ENCODE measurements around the gene ZNF75A.
"Not testable (repeated sequence)": the region's sequence is repeated elsewhere in the genome, so short reads cannot be mapped to it uniquely, and the experiment has no call there.

ZNF75A gene

GRCh38 chr16:3305109-3306068, at the start of gene ZNF75A, which contains the start of gene TIGD7:
Gene ZNF75A (plus strand): TSS chr16:3305497. CDS start chr16:3308429, 2,932 bp downstream.
Gene TIGD7 (minus strand): TSS chr16:3305430. CDS start chr16:3300614, 4,816 bp downstream.
- in situ Hi-C loops (cut with HindIII; ENCODE audit: low sequenced_read_pairs), result no loop called here

GRCh38 chr16:3256146-3256865, 49.0 kb upstream of the ZNF75A start, which contains the start of gene MEFV:
Gene MEFV (minus strand): TSS chr16:3256633. CDS start chr16:3256587, 46 bp downstream.
- in situ Hi-C loops (cut with HindIII; ENCODE audit: low sequenced_read_pairs), result no loop called here

- in situ Hi-C loops (cut with HindIII; ENCODE audit: low sequenced_read_pairs), result no loop called here
These were observed 48.3 kb upstream of the ZNF75A start for GRCh38 chr16:3256866-3257465.

GRCh38 chr16:3259836-3260235, 45.5 kb upstream of the ZNF75A start:
- in situ Hi-C loops (cut with HindIII; ENCODE audit: low sequenced_read_pairs), result no loop called here

GRCh38 chr16:3262517-3262916, 42.8 kb upstream of the ZNF75A start:
- in situ Hi-C loops (cut with HindIII; ENCODE audit: low sequenced_read_pairs), result no loop called here

GRCh38 chr16:3264137-3265036, 40.9 kb upstream of the ZNF75A start:
- in situ Hi-C loops (cut with HindIII; ENCODE audit: low sequenced_read_pairs), result no loop called here

GRCh38 chr16:3266873-3267537, 38.3 kb upstream of the ZNF75A start:
- in situ Hi-C loops (cut with HindIII; ENCODE audit: low sequenced_read_pairs), result no loop called here

- in situ Hi-C loops (cut with HindIII; ENCODE audit: low sequenced_read_pairs), result no loop called here
These were observed 37.0 kb upstream of the ZNF75A start for GRCh38 chr16:3268294-3268693.

- in situ Hi-C loops (cut with HindIII; ENCODE audit: low sequenced_read_pairs), result not testable (repeated sequence)
These were observed 34.6 kb upstream of the ZNF75A start for GRCh38 chr16:3270718-3271117.

- in situ Hi-C loops (cut with HindIII; ENCODE audit: low sequenced_read_pairs), result not testable (repeated sequence)
These were observed 34.0 kb upstream of the ZNF75A start for GRCh38 chr16:3271281-3271680.

GRCh38 chr16:3274490-3274889, 30.8 kb upstream of the ZNF75A start:
- in situ Hi-C loops (cut with HindIII; ENCODE audit: low sequenced_read_pairs), result no loop called here

- in situ Hi-C loops (cut with HindIII; ENCODE audit: low sequenced_read_pairs), result no loop called here
These were observed 30.4 kb upstream of the ZNF75A start for GRCh38 chr16:3274947-3275346.

GRCh38 chr16:3276679-3277078, 28.6 kb upstream of the ZNF75A start:
- in situ Hi-C loops (cut with HindIII; ENCODE audit: low sequenced_read_pairs), result no loop called here

- in situ Hi-C loops (cut with HindIII; ENCODE audit: low sequenced_read_pairs), result no loop called here
These were observed 24.0 kb upstream of the ZNF75A start for GRCh38 chr16:3281222-3281820.

- in situ Hi-C loops (cut with HindIII; ENCODE audit: low sequenced_read_pairs), result no loop called here
These were observed 23.1 kb upstream of the ZNF75A start for GRCh38 chr16:3282103-3282729.

GRCh38 chr16:3282730-3283542, 22.4 kb upstream of the ZNF75A start, which contains the start of gene ZNF263:
Gene ZNF263 (plus strand): TSS chr16:3283491. CDS start chr16:3283819, 328 bp downstream.
- in situ Hi-C loops (cut with HindIII; ENCODE audit: low sequenced_read_pairs), result no loop called here

GRCh38 chr16:3283543-3284447, 21.5 kb upstream of the ZNF75A start:
- in situ Hi-C loops (cut with HindIII; ENCODE audit: low sequenced_read_pairs), result no loop called here
